Cardiac muscle cell (in vitro differentiated cells and primary cell): ENCODE results near the gene TTLL4. TPM values are rescaled to one million over a fixed set of nuclear protein-coding genes. Genes with fewer than 3 reads are reported as not detected.
A peak's percentile ranks its signal among the peaks of the same experiment; 100 is the strongest.
"Not testable (repeated sequence)": the region's sequence is repeated elsewhere in the genome, so short reads cannot be mapped to it uniquely, and the experiment has no call there.

Source experiments
- DNase-seq, 2 donors: peaks; one replicate each; pipeline versions ENCODE4 v3.0.0 to v3.0.0-alpha.2; 2010 to 2017; ENCODE audit warnings: low read depth in 1 of 2, low spot score in 1 of 2
- H3K27ac ChIP-seq: fragments of 200-600 bp; sonication (generic); 2 replicates; pipeline ENCODE4 v1.5.1; 2016
- H3K27me3 ChIP-seq: fragments of 200-600 bp; sonication (generic); 2 replicates; pipeline ENCODE4 v1.6.0; 2016; ENCODE audit warnings: control low read depth
- H3K36me3 ChIP-seq: fragments of 200-600 bp; sonication (generic); 2 replicates; pipeline ENCODE4 v1.5.1; 2016; ENCODE audit warnings: control low read depth
- H3K4me1 ChIP-seq: fragments of 200-600 bp; sonication (generic); 2 replicates; pipeline ENCODE4 v1.8.1; 2017; ENCODE audit warnings: low read depth, mild to moderate bottlenecking, mixed run types
- H3K4me3 ChIP-seq: fragments of 200-600 bp; sonication (generic); 2 replicates; pipeline ENCODE4 v1.5.1; 2016; ENCODE audit warnings: mild to moderate bottlenecking
- H3K9me3 ChIP-seq: fragments of 200-600 bp; sonication (generic); 2 replicates; pipeline ENCODE4 v1.5.1; 2017; ENCODE audit warnings: low read depth, mild to moderate bottlenecking, control low read depth
- CTCF ChIP-seq: IDR thresholded peaks from 2 replicates; pipeline ENCODE4 v1.5.1; 2012; ENCODE audit warnings: low read depth, mild to moderate bottlenecking, low read length
- polyA plus RNA-seq: library from polyadenylated mRNA; unstranded; fragments of >200 nt; fragmentation: Nextera tagmentation; extraction: Ambion mirVana; gene quantifications from 2 replicates; pipeline ENCODE4 v1.2.1, GENCODE V29; 2016
- total RNA-seq: library from RNA; depleted of rRNA; stranded (reverse); fragments of >200 nt; gene quantifications from 2 replicates; pipeline ENCODE4 v1.2.3, GENCODE V29; 2016

Gene TTLL4
- total and polyA plus RNA-seq, 2 experiments from 2014 or later = 27.9 to 36.0 TPM

DNA sequence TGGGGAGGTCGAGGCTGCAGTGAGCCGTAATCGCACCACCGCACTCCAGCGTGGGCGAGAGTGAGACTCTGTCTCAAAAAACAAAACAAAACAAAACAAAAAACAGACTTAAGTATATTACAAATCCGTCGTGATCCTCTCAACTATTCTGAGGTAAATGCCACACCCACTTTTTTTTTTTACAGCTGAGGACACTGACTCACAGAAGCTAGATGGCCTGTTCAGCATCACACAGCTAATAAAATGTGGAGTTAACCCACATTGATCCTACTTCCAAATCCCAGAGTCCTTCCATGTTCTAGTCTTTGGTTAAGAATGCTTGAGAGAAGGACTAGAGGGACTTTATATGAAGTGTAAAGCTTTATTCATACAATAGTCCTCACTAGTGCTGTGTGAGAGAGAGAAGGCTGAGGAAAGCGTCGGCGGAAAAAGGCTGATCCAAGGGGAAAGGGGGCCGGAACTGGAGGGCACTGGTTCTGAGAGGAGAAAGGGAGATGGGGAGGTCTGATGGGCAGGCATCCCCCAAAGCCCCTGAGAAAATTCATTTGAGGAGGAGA lies 39.5 kb upstream of the TTLL4 start:
- Histone ChIP-seq H3K4me1 (peaks cover 3% of the 10 kb centered on the region), H3K4me3 (peak overlapping the region; percentile 82), H3K9me3 (no peaks in the 10 kb centered on the region), H3K27ac (peak overlapping the region; percentile 81), H3K36me3 (peaks cover 16% of the 10 kb centered on the region), H3K27me3 (no peaks in the 10 kb centered on the region)
- peak in 1 of 2 donors; percentile 9 for DNase-seq
- no peak for TF ChIP-seq CTCF

- Histone ChIP-seq H3K4me3 (peak within 1 kb of the TSS; percentile 82), H3K9me3 (no peaks in the 10 kb centered on the region), H3K27ac (peak within 1 kb of the TSS; percentile 81), H3K36me3 (peaks cover 10% of the 10 kb centered on the region), H3K4me1 (peaks cover 3% of the 10 kb centered on the region), H3K27me3 (no peaks in the 10 kb centered on the region)
- peak; percentile 93 to 94 for DNase-seq
- no peak for TF ChIP-seq CTCF
Observed at GRCh38 chr2:218671654-218672566, 38.7 kb upstream of the TTLL4 start, which contains the start of the genes RNF25 and STK36. RNF25 (minus strand) TSS chr2:218672002; CDS start chr2:218671970, 32 bp downstream. STK36 (plus strand) TSS chr2:218672086; CDS start chr2:218672830, 744 bp downstream.

- Histone ChIP-seq H3K9me3 (no peaks in the 10 kb centered on the region), H3K4me1 (no peaks in the 10 kb centered on the region), H3K27ac (no peak overlapping the region), H3K4me3 (no peak overlapping the region), H3K27me3 (no peaks in the 10 kb centered on the region), H3K36me3 (peaks cover 20% of the 10 kb centered on the region)
- DNase-seq = no peak
- no peak for TF ChIP-seq CTCF
Observed at GRCh38 chr2:218679119-218679518, 31.5 kb upstream of the TTLL4 start.

DNA sequence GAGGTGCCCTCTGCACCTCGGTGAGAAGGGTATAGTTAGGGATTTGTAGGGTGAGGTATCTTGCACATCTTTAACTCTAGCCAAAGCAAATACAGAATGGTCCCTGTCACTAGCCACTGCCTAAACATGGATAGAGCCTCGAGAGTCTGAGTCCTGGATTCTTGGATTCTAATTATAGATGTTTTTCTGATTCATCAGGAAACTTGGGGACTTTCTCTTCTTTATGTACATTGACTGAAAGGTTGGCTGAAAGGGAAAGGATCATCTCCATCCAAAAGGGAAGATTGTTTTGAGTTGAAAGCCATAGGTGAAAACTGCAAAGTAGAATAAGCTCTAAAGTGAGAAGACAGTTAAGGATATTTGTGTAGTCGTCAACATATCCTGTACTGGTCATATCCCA lies 30.6 kb upstream of the TTLL4 start:
- no peak for TF ChIP-seq CTCF
- DNase-seq = no peak
- Histone ChIP-seq H3K4me1 (no peaks in the 10 kb centered on the region), H3K4me3 (no peak overlapping the region), H3K27me3 (no peaks in the 10 kb centered on the region), H3K27ac (no peak overlapping the region), H3K36me3 (peaks cover 23% of the 10 kb centered on the region), H3K9me3 (no peaks in the 10 kb centered on the region)

DNA sequence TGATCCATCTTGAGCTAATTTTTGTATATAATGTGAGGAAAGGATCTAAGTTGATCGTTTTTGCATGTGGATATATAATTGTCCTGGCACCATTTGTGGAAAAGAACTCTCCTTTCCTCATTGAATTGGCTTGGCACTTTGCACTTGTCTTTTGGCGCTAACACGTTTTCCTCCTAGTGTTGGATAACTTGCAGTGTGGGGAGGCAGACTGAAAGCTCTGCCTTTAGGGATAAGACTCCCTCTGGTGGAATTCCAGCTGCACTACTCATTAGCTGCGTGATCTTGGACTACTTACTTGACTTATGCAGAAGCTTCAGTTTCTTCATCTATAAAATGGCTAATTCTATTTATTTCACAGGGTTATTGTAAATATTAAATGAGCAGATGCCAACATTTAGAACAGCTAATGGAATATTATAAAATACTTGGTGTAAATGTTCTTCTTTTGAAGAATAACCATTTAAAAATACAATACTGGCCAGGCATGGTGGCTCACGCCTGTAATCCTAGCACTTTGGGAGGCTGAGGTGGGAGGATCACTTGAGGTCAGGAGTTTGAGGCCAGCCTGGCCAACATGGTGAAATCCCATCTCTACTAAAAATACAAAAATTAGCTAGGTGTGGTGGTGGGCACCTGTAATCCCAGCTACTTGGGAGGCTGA lies 23.1 kb upstream of the TTLL4 start:
- not testable (repeated sequence) for H3K4me1 ChIP-seq, H3K27me3 ChIP-seq, H3K9me3 ChIP-seq, H3K4me3 ChIP-seq, H3K27ac ChIP-seq
- peak; percentile 84 to 88 for DNase-seq
- peaks cover 27% of the 10 kb centered on the region for H3K36me3 ChIP-seq
- TF ChIP-seq CTCF = peak; percentile 92
